Testis (tissue), 3 donors: Measurements from ENCODE around the gene SLC4A5. TPM values are rescaled to one million over a fixed set of nuclear protein-coding genes. Genes with fewer than 3 reads are reported as not detected.
"Not testable (repeated sequence)": the region's sequence is repeated elsewhere in the genome, so short reads cannot be mapped to it uniquely, and the experiment has no call there.

Experiments used
- DNase-seq: peaks from one replicate; pipeline ENCODE4 v3.0.0-alpha.2; 2019
- H3K27ac ChIP-seq, 2 donors: fragments of 200-600 bp; sonication (generic); one replicate each; pipeline ENCODE4 v1.5.1; 2019
- H3K27me3 ChIP-seq: fragments of 200-600 bp; sonication (generic); one replicate; pipeline ENCODE4 v1.5.1; 2019
- H3K36me3 ChIP-seq: fragments of 200-600 bp; sonication (generic); one replicate; pipeline ENCODE4 v1.5.1; 2017; ENCODE audit warnings: low read depth; ENCODE audit errors: missing control alignments
- H3K4me1 ChIP-seq: fragments of 200-600 bp; sonication (generic); one replicate; pipeline ENCODE4 v1.5.1; 2019
- H3K4me3 ChIP-seq, 2 donors: fragments of 200-600 bp; sonication (generic); one replicate each; pipeline ENCODE4 v1.5.1; 2017 to 2019
- H3K9me3 ChIP-seq: fragments of 200-600 bp; sonication (generic); one replicate; pipeline ENCODE4 v1.5.1; 2017
- CTCF ChIP-seq, 3 experiments: fragments of 450-650 bp in 2 of 3; fragments of 200-600 bp in 1 of 3; sonication (generic) in 1 of 3; IDR thresholded peaks; one replicate each; pipeline ENCODE4 v1.5.1; 2016 to 2019; ENCODE audit warnings: antibody characterized with exemption in 3 of 3, mild to moderate bottlenecking in 2 of 3, moderate library complexity in 1 of 3
- POLR2A ChIP-seq: fragments of 450-650 bp; IDR thresholded peaks from one replicate; pipeline ENCODE4 v1.6.1; 2017; ENCODE audit warnings: antibody characterized with exemption, mild to moderate bottlenecking, moderate library complexity
- WGBS, 2 donors: methylation state at CpG; one replicate each; pipeline ENCODE4 v1.1.5; 2018; 5-methylcytosine and 5-hydroxymethylcytosine counted together
- intact Hi-C: fragments of 100-400 bp; cut with DNase I; formaldehyde crosslinking; loops from one replicate; pipeline ENCODE4 v1.15.1; 2023; ENCODE audit warnings: low total_unique reads
- polyA plus RNA-seq: library from polyadenylated mRNA; stranded (reverse); fragments of 350-450 nt; fragmentation: Illumina TruSeq; extraction: RNeasy Lipid Tissue Mini Kit (QIAGEN cat#74804); gene quantifications from one replicate; pipeline ENCODE4 v1.2.3, GENCODE V29; 2014; ENCODE audit warnings: low read depth, low replicate concordance; ENCODE audit not compliant: insufficient read depth
- total RNA-seq, 2 donors: library from RNA; depleted of rRNA; stranded (reverse); fragments of >200 nt; gene quantifications; one replicate each; pipeline ENCODE4 v1.2.3, GENCODE V29; 2016

The SLC4A5 gene
- total and polyA plus RNA-seq, 3 donors from 2014 or later, result 40.3 to 188 (median 113) TPM

- H3K4me3 ChIP-seq, result no peak overlapping the region
- no peak for DNase-seq
- H3K27ac ChIP-seq, result no peak overlapping the region
- H3K27me3 ChIP-seq, result no peaks in the 10 kb centered on the region
- WGBS, 2 donors, result 84 to 90% methylated on average over 7 of the region's 7 CpGs
- TF ChIP-seq CTCF (IDR thresholded peaks at IDR 0.05) (no peak), POLR2A (no peak)
- intact Hi-C loops, result no loop called here
- no peaks in the 10 kb centered on the region for H3K4me1 ChIP-seq
- no peaks in the 10 kb centered on the region for H3K36me3 ChIP-seq
- H3K9me3 ChIP-seq, result no peaks in the 10 kb centered on the region
Measured at GRCh38 chr2:74239346-74239745, 103.9 kb downstream of the SLC4A5 start.

- DNase-seq, result no peak
- intact Hi-C loops, result no loop called here
- no peaks in the 10 kb centered on the region for H3K9me3 ChIP-seq
- no peaks in the 10 kb centered on the region for H3K36me3 ChIP-seq
- H3K4me3 ChIP-seq, result no peak overlapping the region
- no peak for TF ChIP-seq POLR2A
- no peak for TF ChIP-seq CTCF (IDR thresholded peaks at IDR 0.05)
- no peak overlapping the region for H3K27ac ChIP-seq
- H3K27me3 ChIP-seq, result no peaks in the 10 kb centered on the region
- 96 to 97% methylated on average over 2 of the region's 2 CpGs for WGBS, 2 donors
- H3K4me1 ChIP-seq, result no peaks in the 10 kb centered on the region
Measured at GRCh38 chr2:74238879-74239278, 104.3 kb downstream of the SLC4A5 start.

- intact Hi-C loops, result no loop called here
- TF ChIP-seq POLR2A (no peak), CTCF (IDR thresholded peaks at IDR 0.05) (no peak)
- DNase-seq, result no peak
- H3K4me1 ChIP-seq, result no peaks in the 10 kb centered on the region
- H3K9me3 ChIP-seq, result no peaks in the 10 kb centered on the region
- 88 to 94% methylated on average over 5 of the region's 5 CpGs for WGBS, 2 donors
- no peaks in the 10 kb centered on the region for H3K27me3 ChIP-seq
- no peaks in the 10 kb centered on the region for H3K36me3 ChIP-seq
- no peak overlapping the region for H3K27ac ChIP-seq
- H3K4me3 ChIP-seq, result no peak overlapping the region
Measured at GRCh38 chr2:74235041-74235440, 108.2 kb downstream of the SLC4A5 start.

- Histone ChIP-seq H3K4me3 (no peak overlapping the region), H3K36me3 (no peaks in the 10 kb centered on the region), H3K27me3 (no peaks in the 10 kb centered on the region), H3K4me1 (no peaks in the 10 kb centered on the region), H3K27ac (no peak overlapping the region), H3K9me3 (no peaks in the 10 kb centered on the region)
- DNase-seq, result no peak
- TF ChIP-seq POLR2A, result no peak
- TF ChIP-seq CTCF (IDR thresholded peaks at IDR 0.05), result no peak
- intact Hi-C loops, result no loop called here
Measured at GRCh38 chr2:74233648-74234047, 109.6 kb downstream of the SLC4A5 start.

- TF ChIP-seq CTCF (IDR thresholded peaks at IDR 0.05) (no peak), POLR2A (no peak)
- no peak for DNase-seq
- intact Hi-C loops, result no loop called here
- 95% methylated on average over 6 of the region's 6 CpGs; no CpG with 5 or more reads in 1 of the 2 donors for WGBS, 2 donors
- Histone ChIP-seq H3K36me3 (no peaks in the 10 kb centered on the region), H3K4me1 (no peaks in the 10 kb centered on the region), H3K27ac (no peak overlapping the region), H3K27me3 (no peaks in the 10 kb centered on the region), H3K9me3 (no peaks in the 10 kb centered on the region), H3K4me3 (no peak overlapping the region)
Measured at GRCh38 chr2:74232426-74232825, 110.8 kb downstream of the SLC4A5 start.

GRCh38 chr2:74229865-74230264 is 113.4 kb downstream of the SLC4A5 start:
- H3K4me1 ChIP-seq, H3K36me3 ChIP-seq, H3K4me3 ChIP-seq, H3K27ac ChIP-seq, intact Hi-C loops, DNase-seq, H3K27me3 ChIP-seq, H3K9me3 ChIP-seq: not testable (repeated sequence)
- WGBS, 2 donors, result 87% methylated on average over 5 of the region's 5 CpGs
